ENCODE data around the gene ADAMTSL2.

The ADAMTSL2 gene

DNA sequence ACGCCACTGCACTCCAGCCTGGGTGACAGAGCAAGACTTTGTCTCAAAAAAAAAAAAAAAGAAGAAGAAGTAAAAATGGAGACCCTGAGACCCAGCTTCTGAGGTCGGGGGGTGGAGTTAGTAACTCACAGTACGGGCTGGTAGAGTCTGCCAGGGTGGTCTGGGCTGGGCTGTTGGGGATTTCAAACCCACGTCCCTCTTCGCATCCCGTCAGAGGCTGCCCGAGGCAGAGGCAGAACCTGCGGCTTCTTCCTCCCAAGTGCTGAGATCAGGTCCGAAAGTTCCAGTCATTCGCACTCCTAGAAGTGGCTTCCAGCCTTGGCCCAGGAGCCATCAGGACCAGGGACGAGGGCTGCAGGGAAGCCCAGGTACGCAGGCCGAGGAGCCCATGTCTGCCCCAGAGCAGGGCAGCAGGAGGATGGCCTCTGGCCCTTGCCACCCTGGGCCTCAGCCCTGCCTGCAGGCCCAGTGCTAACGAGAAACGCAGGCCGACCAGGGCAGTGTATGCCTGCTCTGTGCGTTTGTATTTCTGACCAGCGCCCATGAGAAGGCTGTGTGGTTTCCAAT lies 45.7 kb upstream of the ADAMTSL2 start:
- H3K27ac ChIP-seq (replicated peaks): no peak overlapping the region
- TF ChIP-seq, protein P1, sequence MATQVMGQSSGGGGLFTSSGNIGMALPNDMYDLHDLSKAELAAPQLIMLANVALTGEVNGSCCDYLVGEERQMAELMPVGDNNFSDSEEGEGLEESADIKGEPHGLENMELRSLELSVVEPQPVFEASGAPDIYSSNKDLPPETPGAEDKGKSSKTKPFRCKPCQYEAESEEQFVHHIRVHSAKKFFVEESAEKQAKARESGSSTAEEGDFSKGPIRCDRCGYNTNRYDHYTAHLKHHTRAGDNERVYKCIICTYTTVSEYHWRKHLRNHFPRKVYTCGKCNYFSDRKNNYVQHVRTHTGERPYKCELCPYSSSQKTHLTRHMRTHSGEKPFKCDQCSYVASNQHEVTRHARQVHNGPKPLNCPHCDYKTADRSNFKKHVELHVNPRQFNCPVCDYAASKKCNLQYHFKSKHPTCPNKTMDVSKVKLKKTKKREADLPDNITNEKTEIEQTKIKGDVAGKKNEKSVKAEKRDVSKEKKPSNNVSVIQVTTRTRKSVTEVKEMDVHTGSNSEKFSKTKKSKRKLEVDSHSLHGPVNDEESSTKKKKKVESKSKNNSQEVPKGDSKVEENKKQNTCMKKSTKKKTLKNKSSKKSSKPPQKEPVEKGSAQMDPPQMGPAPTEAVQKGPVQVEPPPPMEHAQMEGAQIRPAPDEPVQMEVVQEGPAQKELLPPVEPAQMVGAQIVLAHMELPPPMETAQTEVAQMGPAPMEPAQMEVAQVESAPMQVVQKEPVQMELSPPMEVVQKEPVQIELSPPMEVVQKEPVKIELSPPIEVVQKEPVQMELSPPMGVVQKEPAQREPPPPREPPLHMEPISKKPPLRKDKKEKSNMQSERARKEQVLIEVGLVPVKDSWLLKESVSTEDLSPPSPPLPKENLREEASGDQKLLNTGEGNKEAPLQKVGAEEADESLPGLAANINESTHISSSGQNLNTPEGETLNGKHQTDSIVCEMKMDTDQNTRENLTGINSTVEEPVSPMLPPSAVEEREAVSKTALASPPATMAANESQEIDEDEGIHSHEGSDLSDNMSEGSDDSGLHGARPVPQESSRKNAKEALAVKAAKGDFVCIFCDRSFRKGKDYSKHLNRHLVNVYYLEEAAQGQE (IDR thresholded peaks at IDR 0.05; ENCODE audit: insufficient replicate concordance, low read depth): no peak
- no peak for TF ChIP-seq POLR2AphosphoS5 (IDR thresholded peaks at IDR 0.05; ENCODE audit: low read depth)
- no peak for TF ChIP-seq SPI1 (IDR thresholded peaks at IDR 0.05; ENCODE audit: borderline replicate concordance, low read depth)
- TF ChIP-seq GABPA (IDR thresholded peaks at IDR 0.05; ENCODE audit: low read depth): no peak
- TF ChIP-seq, protein P2, sequence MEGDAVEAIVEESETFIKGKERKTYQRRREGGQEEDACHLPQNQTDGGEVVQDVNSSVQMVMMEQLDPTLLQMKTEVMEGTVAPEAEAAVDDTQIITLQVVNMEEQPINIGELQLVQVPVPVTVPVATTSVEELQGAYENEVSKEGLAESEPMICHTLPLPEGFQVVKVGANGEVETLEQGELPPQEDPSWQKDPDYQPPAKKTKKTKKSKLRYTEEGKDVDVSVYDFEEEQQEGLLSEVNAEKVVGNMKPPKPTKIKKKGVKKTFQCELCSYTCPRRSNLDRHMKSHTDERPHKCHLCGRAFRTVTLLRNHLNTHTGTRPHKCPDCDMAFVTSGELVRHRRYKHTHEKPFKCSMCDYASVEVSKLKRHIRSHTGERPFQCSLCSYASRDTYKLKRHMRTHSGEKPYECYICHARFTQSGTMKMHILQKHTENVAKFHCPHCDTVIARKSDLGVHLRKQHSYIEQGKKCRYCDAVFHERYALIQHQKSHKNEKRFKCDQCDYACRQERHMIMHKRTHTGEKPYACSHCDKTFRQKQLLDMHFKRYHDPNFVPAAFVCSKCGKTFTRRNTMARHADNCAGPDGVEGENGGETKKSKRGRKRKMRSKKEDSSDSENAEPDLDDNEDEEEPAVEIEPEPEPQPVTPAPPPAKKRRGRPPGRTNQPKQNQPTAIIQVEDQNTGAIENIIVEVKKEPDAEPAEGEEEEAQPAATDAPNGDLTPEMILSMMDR (IDR thresholded peaks at IDR 0.05; ENCODE audit: insufficient read depth, low read length): no peak
- no peak for DNase-seq (ENCODE audit: low read depth in 1 of 2, low spot score in 1 of 2)
- no peaks in the 10 kb centered on the region for H3K27me3 ChIP-seq (ENCODE audit: insufficient read depth, poor library complexity, severe bottlenecking)
- H3K4me3 ChIP-seq (replicated peaks; ENCODE audit: insufficient read depth, low read length): no peak overlapping the region

DNA sequence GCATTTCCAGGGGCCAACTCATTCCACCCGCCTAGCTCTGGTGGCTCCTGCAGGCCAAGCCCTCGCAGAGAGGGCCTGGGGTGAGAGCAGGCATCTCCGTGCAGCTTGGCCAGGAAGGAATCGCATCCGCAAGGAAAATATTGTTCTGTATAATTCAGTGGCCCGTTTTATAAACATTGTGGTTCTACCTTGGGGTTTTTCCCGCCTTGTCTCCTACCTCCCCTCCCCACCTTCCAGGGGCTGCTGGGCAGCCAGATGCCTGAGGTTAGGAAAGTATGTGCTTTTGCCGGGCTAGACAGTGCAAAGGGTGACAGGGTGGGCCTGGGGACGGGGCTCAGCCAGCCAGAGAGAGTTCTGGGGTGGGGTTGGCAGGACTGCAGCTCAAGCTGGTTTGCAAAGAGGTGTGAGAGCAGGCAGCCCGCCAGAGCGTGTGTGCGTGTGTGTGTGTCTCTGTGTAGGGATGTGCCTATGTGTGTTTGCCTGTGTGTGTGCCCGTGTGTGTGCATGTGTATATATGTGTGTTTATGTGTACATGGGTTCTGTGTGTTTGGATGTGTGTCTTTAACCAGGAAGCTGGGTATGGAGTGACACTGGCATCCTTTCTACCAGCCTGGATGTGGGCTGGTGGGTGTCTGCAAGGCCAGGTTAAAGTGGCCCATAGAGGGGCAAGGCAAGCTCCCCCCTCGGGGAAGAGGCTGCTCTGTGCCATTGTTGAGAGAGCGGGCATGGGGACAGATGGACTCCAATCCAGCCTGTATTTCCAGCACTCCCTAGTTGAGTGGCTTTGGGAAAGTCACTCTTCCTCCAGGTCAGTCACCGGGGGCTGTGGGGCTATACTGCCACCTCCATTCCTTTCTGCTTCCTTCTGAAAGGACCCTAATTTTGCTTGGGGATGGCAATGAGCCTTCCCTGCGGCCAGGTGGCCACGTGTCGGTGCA lies 45.0 kb upstream of the ADAMTSL2 start:
- Histone ChIP-seq H3K27ac (replicated peaks) (no peak overlapping the region), H3K4me3 (replicated peaks; ENCODE audit: insufficient read depth, low read length) (no peak overlapping the region), H3K27me3 (ENCODE audit: insufficient read depth, poor library complexity, severe bottlenecking) (no peaks in the 10 kb centered on the region)
- TF ChIP-seq, protein P1 (IDR thresholded peaks at IDR 0.05; ENCODE audit: insufficient replicate concordance, low read depth): no peak
- TF ChIP-seq, protein P2 (IDR thresholded peaks at IDR 0.05; ENCODE audit: insufficient read depth, low read length): no peak
- no peak for TF ChIP-seq POLR2AphosphoS5 (IDR thresholded peaks at IDR 0.05; ENCODE audit: low read depth)
- no peak for TF ChIP-seq GABPA (IDR thresholded peaks at IDR 0.05; ENCODE audit: low read depth)
- no peak for TF ChIP-seq SPI1 (IDR thresholded peaks at IDR 0.05; ENCODE audit: borderline replicate concordance, low read depth)
- no peak for DNase-seq (ENCODE audit: low read depth in 1 of 2, low spot score in 1 of 2)

DNA sequence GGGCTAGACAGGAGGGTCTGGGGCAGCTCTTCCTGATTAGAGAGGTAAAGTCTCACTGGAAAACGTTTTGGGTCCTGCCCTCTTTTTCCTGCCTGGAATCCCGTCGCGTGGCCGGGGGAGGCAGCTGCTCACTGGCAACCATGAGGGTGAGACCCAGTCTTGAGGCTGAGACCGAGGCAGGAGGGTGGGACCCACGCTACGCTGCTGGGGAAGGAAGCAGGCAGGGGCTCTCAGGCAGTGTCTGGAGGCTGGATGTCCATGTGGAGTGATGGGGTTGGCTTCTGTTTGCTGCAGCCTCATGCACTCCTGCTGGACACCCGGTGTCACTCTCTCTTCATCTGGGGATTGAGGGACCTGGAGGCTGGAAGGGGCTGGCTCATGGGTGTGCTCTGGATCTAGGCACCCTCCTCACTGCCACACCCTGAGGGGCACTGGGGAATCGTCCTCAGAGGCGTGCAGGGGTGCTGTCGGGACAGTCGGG lies 44.3 kb upstream of the ADAMTSL2 start:
- no peak for DNase-seq (ENCODE audit: low read depth in 1 of 2, low spot score in 1 of 2)
- no peak overlapping the region for H3K4me3 ChIP-seq (replicated peaks; ENCODE audit: insufficient read depth, low read length)
- H3K27me3 ChIP-seq (ENCODE audit: insufficient read depth, poor library complexity, severe bottlenecking): no peaks in the 10 kb centered on the region
- TF ChIP-seq, protein P2 (IDR thresholded peaks at IDR 0.05; ENCODE audit: insufficient read depth, low read length): no peak
- TF ChIP-seq, protein P1 (IDR thresholded peaks at IDR 0.05; ENCODE audit: insufficient replicate concordance, low read depth): no peak
- TF ChIP-seq POLR2AphosphoS5 (IDR thresholded peaks at IDR 0.05; ENCODE audit: low read depth) (no peak), SPI1 (IDR thresholded peaks at IDR 0.05; ENCODE audit: borderline replicate concordance, low read depth) (no peak), GABPA (IDR thresholded peaks at IDR 0.05; ENCODE audit: low read depth) (no peak)
- H3K27ac ChIP-seq (replicated peaks): no peak overlapping the region

Measured in HL-60 (cell line).